ENCODE results near the gene GRIA1.

The GRIA1 gene

DNA sequence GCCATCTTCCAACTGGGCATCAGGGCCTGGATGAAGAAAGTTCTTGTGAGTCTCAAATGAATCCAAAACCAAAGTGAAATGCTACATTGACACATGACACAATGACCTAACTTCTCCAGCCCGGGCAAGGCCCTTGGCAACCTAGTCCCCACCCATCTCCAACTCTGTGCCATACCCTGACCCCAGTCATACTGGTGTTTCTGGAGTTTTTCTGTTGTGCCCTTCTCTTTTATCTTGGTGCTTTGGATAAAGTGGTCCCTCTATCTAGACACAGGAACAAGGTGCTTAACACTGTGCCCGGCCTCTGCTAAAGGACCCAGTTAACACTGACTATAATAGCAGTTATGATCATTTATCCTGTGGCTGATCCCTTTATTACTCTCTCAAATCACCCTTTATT lies 149.8 kb downstream of the GRIA1 start:
- no peak for TF ChIP-seq TAF1 (IDR thresholded peaks at IDR 0.05; ENCODE audit: borderline replicate concordance, insufficient read depth, low read length)
- no peak for TF ChIP-seq POLR2AphosphoS5 (IDR thresholded peaks at IDR 0.05; ENCODE audit: low read depth, low read length)
- TF ChIP-seq REST (IDR thresholded peaks at IDR 0.05; ENCODE audit: insufficient read depth in 1 of 2, low read depth in 2 of 2, low read length in 2 of 2): no peak
- TF ChIP-seq SIN3A (IDR thresholded peaks at IDR 0.05; ENCODE audit: borderline replicate concordance, insufficient read depth, low read length): no peak
- no peak for TF ChIP-seq FOXP2 (optimal IDR thresholded peaks at IDR 0.05; ENCODE audit: borderline replicate concordance, extremely low read depth, extremely low read length, insufficient read depth)

- TF ChIP-seq REST (IDR thresholded peaks at IDR 0.05; ENCODE audit: insufficient read depth in 1 of 2, low read depth in 2 of 2, low read length in 2 of 2) (no peak), POLR2AphosphoS5 (IDR thresholded peaks at IDR 0.05; ENCODE audit: low read depth, low read length) (no peak), TAF1 (IDR thresholded peaks at IDR 0.05; ENCODE audit: borderline replicate concordance, insufficient read depth, low read length) (no peak), FOXP2 (optimal IDR thresholded peaks at IDR 0.05; ENCODE audit: borderline replicate concordance, extremely low read depth, extremely low read length, insufficient read depth) (no peak), SIN3A (IDR thresholded peaks at IDR 0.05; ENCODE audit: borderline replicate concordance, insufficient read depth, low read length) (no peak)
These were observed 150.8 kb downstream of the GRIA1 start for GRCh38 chr5:153641183-153641688.

DNA sequence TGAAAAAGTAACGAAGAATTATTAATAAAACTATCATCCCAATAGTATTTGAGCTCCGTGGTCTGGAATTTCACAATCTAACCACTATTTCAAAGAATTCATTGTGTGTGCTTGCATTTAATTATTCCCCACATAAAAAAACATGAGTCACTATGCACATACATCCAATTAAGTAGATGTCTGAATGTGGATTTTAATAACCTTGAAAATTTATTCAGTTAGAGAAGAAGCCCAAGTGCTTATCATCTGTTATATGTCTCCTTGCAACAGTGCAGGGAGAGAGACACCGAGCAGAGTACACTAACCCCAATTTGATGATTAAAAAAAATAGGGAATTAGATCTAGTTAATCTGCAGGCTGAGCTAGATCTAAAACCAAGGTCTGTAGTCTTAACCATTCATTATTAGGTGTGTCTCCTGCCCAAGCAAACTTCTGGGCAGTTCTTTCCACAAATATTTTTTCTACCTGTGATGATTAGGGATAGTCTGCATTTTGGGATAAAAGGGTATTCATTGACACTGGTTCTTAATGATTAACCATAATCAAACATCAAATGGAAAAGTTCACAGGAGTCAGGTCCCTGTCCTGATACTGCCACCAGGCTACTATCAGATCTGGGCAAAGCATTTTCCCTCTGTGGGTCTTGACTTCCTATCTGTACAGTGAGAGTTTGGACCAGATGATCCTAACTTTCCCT lies 164.2 kb downstream of the GRIA1 start:
- TF ChIP-seq REST (IDR thresholded peaks at IDR 0.05; ENCODE audit: insufficient read depth in 1 of 2, low read depth in 2 of 2, low read length in 2 of 2) (no peak), POLR2AphosphoS5 (IDR thresholded peaks at IDR 0.05; ENCODE audit: low read depth, low read length) (no peak), SIN3A (IDR thresholded peaks at IDR 0.05; ENCODE audit: borderline replicate concordance, insufficient read depth, low read length) (no peak), FOXP2 (optimal IDR thresholded peaks at IDR 0.05; ENCODE audit: borderline replicate concordance, extremely low read depth, extremely low read length, insufficient read depth) (no peak), TAF1 (IDR thresholded peaks at IDR 0.05; ENCODE audit: borderline replicate concordance, insufficient read depth, low read length) (no peak)

DNA sequence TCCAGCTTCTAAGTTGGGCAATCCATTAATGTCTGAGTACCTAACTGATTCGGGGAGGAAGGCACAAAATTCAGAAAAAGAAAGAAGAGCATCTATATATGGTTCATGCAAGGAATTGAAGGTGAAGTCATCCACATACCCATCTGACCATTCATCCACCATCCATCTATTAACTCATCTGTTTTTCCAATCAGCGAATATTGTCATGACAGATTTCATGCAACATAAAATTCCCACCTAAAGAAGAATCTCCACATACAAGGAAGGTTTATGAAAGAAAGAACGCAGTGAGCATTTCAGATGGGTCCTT lies 164.7 kb downstream of the GRIA1 start:
- no peak for TF ChIP-seq POLR2AphosphoS5 (IDR thresholded peaks at IDR 0.05; ENCODE audit: low read depth, low read length)
- no peak for TF ChIP-seq REST (IDR thresholded peaks at IDR 0.05; ENCODE audit: insufficient read depth in 1 of 2, low read depth in 2 of 2, low read length in 2 of 2)
- no peak for TF ChIP-seq FOXP2 (optimal IDR thresholded peaks at IDR 0.05; ENCODE audit: borderline replicate concordance, extremely low read depth, extremely low read length, insufficient read depth)
- no peak for TF ChIP-seq TAF1 (IDR thresholded peaks at IDR 0.05; ENCODE audit: borderline replicate concordance, insufficient read depth, low read length)
- no peak for TF ChIP-seq SIN3A (IDR thresholded peaks at IDR 0.05; ENCODE audit: borderline replicate concordance, insufficient read depth, low read length)

Data from PFSK-1 (cell line).